Hair follicle dermal papilla cell (primary cell): ENCODE data around the gene LRP10. TPM values are rescaled to one million over a fixed set of nuclear protein-coding genes. Genes with fewer than 3 reads are reported as not detected.

Source experiments
- small RNA-seq: library from RNA; depleted of rRNA; stranded (forward); fragments of <200 nt; gene quantifications from one replicate; pipeline ENCODE3, GENCODE V24; 2012
- total RNA-seq: library from RNA; depleted of rRNA; stranded (reverse); fragments of >200 nt; gene quantifications from 2 replicates; pipeline ENCODE4 v1.2.3, GENCODE V29; 2012

LRP10 gene, protein sequence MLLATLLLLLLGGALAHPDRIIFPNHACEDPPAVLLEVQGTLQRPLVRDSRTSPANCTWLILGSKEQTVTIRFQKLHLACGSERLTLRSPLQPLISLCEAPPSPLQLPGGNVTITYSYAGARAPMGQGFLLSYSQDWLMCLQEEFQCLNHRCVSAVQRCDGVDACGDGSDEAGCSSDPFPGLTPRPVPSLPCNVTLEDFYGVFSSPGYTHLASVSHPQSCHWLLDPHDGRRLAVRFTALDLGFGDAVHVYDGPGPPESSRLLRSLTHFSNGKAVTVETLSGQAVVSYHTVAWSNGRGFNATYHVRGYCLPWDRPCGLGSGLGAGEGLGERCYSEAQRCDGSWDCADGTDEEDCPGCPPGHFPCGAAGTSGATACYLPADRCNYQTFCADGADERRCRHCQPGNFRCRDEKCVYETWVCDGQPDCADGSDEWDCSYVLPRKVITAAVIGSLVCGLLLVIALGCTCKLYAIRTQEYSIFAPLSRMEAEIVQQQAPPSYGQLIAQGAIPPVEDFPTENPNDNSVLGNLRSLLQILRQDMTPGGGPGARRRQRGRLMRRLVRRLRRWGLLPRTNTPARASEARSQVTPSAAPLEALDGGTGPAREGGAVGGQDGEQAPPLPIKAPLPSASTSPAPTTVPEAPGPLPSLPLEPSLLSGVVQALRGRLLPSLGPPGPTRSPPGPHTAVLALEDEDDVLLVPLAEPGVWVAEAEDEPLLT
- total RNA-seq: 152 and 182 TPM in 2 replicates

DNA sequence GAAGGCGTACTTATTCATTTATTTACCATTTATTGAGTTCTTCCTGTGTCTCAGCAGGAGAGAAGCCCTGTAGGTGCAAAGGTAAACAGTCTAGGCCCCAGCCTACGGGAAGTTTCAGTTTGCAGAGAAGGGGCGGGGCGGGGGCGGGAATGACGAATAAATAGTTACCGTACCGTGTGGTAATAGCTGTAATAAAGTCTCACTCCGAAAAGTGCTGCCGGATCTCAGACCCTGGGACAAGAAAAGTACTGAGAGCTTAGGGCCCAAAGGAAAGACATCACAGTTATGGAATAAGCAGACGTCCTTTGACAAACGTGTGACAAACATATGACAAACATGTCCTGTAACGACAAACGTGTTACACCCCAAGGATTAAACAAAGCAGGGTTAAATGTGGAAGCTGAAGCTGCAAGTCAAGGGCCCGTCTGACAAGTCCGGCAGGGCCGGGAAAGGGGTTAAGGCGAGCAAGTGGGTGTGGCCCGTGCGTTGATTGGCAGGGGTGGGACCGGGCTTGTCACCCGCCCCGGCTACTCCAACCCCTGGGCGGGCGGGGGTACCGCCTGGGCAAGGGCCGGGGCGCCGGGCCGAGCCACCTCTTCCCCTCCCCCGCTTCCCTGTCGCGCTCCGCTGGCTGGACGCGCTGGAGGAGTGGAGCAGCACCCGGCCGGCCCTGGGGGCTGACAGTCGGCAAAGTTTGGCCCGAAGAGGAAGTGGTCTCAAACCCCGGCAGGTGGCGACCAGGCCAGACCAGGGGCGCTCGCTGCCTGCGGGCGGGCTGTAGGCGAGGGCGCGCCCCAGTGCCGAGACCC lies at the start of gene LRP10:
Gene LRP10 (plus strand): TSS at position 517 of the 809 bp plus-strand sequence. CDS start 564 bp downstream, outside the sequence.

GRCh38 chr14:22829661-22830442 lies 41.7 kb upstream of the LRP10 start, which contains the start of gene MRPL52:
TSS of gene MRPL52 (plus strand) at chr14:22829887. CDS start at chr14:22829913, 26 bp downstream.

DNA sequence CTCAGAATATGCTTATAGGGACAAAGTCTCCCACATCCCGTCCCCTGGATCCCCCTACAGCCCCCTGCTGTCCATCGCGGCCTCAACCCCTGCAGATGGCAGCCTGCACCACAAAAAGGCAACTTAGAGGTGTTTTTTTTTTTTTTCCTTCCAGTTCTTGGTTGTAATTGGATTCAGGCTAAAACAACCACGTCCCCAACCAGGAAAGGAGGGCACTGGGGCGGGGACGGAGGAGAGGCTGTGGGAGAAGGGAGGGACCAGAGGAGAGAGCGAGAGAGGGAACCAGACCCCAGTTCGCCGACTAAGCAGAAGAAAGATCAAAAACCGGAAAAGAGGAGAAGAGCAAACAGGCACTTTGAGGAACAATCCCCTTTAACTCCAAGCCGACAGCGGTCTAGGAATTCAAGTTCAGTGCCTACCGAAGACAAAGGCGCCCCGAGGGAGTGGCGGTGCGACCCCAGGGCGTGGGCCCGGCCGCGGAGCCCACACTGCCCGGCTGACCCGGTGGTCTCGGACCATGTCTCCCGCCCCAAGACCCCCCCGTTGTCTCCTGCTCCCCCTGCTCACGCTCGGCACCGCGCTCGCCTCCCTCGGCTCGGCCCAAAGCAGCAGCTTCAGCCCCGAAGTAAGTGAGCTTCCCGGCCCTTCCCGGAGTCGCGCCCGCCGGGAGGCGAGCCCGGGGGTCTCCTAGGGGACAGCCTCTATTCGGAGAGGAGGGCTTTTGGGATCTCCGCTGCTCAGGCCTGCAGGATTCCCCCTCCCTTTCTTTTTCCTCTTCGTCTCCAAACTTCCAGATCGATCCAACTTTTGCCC lies 35.0 kb upstream of the LRP10 start, which contains the start of gene MMP14:
Gene MMP14 (plus strand): TSS at position 285 of the 813 bp plus-strand sequence. CDS start 233 bp downstream, at position 518.

GRCh38 chr14:22883173-22883976 lies 11.8 kb downstream of the LRP10 start, which contains the start of gene REM2:
TSS of gene REM2 (plus strand) at chr14:22883222. CDS start at chr14:22883288, 66 bp downstream.

DNA sequence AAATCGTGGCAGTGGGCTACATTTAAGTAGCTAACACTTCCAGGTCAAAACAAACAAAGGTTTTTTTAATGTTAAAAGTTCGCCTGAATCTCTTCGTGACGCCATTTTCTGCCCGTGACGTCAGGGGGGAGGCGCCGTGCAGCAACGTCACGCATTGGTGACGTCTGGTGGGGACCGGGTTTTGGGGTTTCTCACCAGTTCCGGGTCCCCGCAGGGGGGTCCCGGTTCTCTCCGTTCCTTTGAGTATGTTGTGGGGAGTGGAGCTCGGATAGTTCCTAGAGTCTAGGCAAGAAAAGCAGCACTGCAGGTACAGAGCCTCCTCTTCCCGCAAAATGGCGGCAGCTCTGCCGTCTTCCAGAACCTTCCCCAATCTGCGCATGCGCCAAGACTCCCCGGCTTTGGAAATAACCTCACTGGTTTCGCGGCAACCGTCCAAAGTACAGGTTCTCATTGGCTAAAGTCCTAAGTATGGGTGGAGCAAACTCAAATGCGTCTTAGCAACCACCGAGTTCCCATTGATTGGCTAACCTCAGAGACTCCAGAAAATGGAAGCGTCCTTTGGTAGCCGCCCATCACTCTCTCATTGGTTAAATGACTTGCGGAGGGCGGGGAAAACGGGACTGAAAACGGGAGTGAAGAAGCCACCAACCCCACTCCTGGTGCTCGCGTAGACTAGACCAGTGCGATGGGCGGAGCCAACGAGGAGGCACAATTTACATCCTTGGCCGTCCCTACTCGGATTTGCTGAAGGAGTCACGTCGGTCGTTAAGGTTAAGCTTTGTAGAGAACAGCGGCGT lies 47.5 kb downstream of the LRP10 start, which contains the start of gene RBM23:
Gene RBM23 (minus strand): TSS at position 346 of the 797 bp plus-strand sequence.

DNA sequence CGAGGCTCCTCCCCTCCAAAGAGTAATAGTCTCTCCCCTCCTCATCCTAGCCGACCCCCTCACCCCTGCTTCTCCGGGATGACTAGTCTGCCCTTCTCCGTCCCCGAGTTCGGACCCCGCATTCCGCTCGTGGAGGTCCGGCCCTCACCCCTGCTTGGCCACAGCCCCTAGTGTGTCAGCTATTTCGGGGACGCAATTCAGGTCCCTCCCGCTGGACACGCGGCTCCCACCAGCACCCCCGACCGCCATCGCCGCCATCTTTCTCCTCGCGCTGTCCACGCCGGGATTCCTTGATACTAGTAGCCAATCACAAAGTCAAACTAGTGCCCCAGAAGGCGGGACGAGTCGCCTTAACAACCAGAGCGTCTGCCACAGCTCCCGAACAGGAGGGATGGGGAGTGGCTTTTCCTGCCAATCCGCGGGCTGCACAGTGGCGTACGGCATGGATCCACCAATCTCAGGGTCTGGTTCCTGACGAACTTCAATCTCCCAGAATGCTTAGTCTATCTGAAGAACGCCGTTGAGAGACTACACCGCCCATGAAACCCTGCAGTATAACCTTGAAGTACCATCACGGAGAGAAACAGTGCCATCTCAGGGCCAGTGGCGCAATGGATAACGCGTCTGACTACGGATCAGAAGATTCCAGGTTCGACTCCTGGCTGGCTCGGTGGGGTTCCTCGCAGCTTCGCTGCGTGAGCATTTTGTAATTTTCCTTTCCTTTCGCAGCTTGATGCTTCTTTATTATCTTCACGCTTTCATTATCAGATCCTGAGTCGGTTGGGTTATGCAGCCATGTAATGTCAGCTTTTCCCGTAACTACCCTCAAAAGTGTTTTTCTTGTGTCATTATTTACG lies 57.8 kb downstream of the LRP10 start, which contains the start of gene PRMT5:
Gene PRMT5 (minus strand): TSS at position 273 of the 857 bp plus-strand sequence. CDS start 15 bp downstream, at position 258.

Small RNAs within 50 kb of the gene (small RNA-seq; reads per million reads assigned to genes)
- gene RF00019: not detected

Other genes starting within 250 kb of the LRP10 start
- not detected in 2 replicates for gene OR6J1, start 227.4 kb upstream of the LRP10 start, total RNA-seq
- gene OXA1L, start 105.1 kb upstream of the LRP10 start, total RNA-seq: 52.1 and 56.8 TPM in 2 replicates
- gene SLC7A7, start 56.3 kb upstream of the LRP10 start, total RNA-seq: 6.7 and 10.2 TPM in 2 replicates
- gene MRPL52, start 41.9 kb upstream of the LRP10 start, total RNA-seq: 19.7 and 22.7 TPM in 2 replicates
- gene MMP14, start 35.2 kb upstream of the LRP10 start, total RNA-seq: 612 and 680 TPM in 2 replicates
- 0.12 TPM in 1 of 2 replicates, not detected in the other for gene REM2, start 11.5 kb downstream of the LRP10 start, total RNA-seq
- 73.2 and 156 TPM in 2 replicates for gene RBM23, start 47.4 kb downstream of the LRP10 start, total RNA-seq
- 39.7 and 50.0 TPM in 2 replicates for gene PRMT5, start 57.6 kb downstream of the LRP10 start, total RNA-seq
- gene HAUS4, start 85.3 kb downstream of the LRP10 start, total RNA-seq: 36.3 and 37.3 TPM in 2 replicates
- gene AJUBA, start 110.8 kb downstream of the LRP10 start, total RNA-seq: 93.6 and 109 TPM in 2 replicates
- 13.1 and 15.7 TPM in 2 replicates for gene C14orf93, start 138.4 kb downstream of the LRP10 start, total RNA-seq
- gene PSMB5, start 163.2 kb downstream of the LRP10 start, total RNA-seq: 114 and 115 TPM in 2 replicates
- gene PSMB11, start 170.5 kb downstream of the LRP10 start, total RNA-seq: not detected in 2 replicates
- gene CDH24, start 185.8 kb downstream of the LRP10 start, total RNA-seq: 2.7 and 3.6 TPM in 2 replicates
- gene ACIN1, start 223.4 kb downstream of the LRP10 start, total RNA-seq: 90.7 and 115 TPM in 2 replicates
- 38.3 and 40.7 TPM in 2 replicates for gene C14orf119, start 223.8 kb downstream of the LRP10 start, total RNA-seq
- gene CIROP, start 233.2 kb downstream of the LRP10 start, total RNA-seq: 0.12 TPM in 1 of 2 replicates, not detected in the other
- gene CEBPE, start 247.5 kb downstream of the LRP10 start, total RNA-seq: not detected in 2 replicates